ENCODE measurements around the gene OCA2.

The OCA2 gene

DNA sequence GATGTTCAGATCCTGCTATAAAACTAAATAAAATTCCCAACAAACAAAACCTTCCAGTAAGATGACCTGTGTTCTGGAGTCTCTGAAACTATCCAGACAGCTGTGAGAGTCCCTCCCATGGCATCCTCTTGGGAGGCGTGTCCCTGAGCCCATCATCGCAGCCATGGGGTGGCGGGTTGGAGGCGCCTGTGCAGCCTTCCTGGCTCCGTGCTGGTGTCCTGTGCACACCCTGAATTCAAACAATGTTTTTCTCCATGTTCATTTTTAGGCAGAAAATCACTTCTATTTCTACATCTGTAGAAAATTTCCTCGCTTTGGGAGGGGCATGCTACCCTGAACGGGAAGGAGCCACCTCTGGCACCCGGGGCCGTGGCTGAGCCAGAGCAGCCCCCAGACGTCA, 19.4 kb upstream of the OCA2 start:
- DNase-seq = no peak

DNA sequence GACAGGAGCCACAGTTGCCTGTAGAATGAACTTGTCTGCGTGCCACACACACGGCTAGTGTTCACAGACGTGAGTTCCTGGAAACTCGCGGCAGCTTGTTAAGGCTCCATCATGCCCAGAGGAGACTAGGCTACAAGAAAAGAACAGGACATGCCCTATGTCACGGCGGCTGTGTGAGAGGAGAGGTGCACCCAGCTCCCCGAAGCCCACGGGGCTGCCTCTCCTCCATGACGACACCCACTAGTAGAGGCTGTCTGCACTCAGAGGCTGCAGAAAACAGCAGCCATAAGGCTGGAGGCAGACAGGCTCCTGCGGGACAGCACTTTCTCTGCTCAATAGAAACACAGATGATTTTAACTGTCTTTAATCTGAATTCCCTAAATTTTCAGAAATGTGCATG, 19.0 kb upstream of the OCA2 start:
- no peak for DNase-seq

DNA sequence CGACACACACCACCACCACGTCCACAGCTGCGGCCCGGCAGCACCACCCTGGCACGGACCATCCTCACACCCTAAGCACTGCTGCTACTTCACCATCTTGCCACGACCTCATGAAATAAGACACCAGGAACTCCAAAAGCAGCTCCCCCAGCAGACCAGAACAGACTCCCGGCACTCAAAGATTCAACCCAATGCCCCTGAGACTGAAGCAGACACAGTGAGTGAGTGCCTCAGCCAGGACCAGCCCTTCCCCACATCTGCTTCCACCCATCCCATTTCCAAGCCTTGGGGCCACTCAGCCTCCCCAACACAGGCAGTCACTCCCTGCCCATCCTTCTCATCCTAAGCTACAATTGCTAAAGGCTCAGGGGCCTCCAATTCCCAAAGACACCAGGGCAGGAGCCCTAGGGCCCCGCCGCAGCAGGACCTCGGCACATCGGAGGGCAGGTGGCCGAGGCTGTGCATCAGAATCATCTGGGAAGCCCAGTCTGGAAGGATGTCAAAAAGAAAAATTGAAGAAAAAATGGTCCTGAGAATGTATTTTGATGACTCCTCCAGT, 18.4 kb upstream of the OCA2 start:
- DNase-seq = no peak

DNA sequence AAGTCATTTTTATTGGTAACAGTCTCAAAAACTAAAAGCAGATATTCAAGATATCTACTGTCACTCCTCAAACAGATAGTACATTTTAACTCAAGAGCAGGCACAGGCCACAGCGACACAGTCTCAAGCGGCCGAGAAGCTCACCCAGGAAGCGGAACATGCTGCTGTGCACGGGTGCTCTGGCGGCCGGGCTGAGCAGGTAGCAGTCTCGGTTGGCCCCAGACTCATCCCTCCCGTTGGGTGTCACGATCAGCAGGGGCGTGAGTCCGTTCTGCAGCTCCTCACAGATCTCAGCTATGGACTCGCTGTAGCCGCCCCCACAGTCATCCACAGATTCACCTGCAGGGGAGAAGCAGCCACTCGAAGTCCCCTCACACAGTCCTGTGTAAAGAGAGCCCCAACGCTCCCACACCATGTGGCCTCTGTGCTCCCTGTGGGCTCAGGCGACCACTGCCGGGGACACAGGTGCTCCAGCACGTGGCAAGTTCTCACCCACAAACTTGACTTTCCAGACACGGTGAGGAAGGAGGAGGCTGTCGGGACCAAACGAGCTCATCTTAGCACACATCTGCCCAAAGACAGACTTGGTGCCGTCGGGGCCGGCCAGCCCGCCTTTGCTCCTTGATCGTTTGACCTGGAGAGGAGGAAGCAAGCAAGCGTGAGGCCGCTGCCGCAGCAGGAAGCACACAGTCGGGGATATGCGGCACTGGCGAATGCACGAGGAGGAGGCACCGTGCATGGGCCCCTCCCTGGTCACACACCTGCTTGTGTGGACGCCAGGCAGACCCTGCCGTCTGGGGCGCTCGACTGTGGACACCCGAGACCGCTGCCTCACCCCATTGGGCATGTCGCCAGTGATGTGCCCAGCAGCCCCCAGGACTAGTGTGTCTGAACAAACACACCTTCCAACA, 17.7 kb upstream of the OCA2 start:
- no peak for DNase-seq

DNA sequence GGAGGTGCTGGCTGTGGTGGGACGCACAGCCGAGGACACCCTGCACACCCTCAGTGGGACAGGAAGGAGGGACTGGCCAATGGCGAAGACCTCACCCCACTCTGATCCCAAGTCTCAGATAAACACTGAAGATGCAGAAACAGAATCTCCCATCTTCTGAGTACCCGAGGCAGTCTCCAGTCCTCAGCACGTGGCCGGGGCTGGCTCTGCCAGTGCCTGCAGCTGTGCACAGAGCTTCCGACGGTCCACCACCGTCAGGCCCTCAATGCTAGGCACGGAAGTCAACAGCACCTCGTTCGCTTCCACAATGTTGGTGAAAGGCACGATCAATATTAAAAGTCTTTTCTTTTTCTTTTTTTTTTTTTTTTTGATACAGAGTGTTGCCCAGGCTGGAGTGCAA, 16.8 kb upstream of the OCA2 start:
- no peak for DNase-seq

DNA sequence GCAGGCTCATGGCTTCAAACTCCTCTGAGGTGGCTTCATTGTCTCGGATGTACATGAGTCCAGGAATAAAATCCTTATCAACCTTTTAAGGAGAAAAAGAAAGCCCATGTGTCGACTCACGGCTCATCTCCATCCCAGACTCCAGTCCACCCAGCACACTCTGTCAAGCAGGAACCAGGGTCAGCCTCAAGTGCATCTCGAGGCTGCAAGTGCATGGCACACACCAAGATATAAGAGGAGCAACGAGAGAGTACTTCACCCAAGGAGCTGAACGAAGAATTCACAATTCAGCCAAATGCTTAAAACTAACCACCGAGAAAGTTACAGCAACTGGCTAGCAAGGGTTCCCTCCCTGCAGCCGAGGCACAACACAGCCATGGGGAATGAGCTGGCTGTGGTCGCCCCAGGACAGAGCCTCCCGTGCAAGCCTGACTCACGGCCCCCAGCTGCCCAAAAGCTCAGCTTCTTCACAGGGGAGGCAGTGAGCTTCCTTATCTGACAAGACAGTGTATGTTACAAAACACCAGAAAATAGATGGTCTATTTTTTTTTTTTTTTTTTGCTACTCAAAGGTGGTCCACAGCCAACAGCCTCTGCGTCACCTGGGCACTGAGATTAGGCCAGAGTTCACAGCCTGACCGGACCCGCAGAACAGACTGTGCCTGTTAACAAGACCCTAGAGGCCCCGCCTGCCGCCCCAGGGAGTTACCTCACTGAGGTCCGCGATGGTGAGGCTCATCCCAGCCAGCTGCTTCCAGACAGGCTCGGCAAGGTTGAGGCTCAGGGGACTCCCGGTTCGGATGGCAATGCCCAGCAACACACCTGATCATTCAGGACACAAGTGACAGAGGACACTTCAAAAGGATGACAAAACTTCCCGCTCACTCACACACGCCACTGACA, 15.9 kb upstream of the OCA2 start:
- DNase-seq = no peak

DNA sequence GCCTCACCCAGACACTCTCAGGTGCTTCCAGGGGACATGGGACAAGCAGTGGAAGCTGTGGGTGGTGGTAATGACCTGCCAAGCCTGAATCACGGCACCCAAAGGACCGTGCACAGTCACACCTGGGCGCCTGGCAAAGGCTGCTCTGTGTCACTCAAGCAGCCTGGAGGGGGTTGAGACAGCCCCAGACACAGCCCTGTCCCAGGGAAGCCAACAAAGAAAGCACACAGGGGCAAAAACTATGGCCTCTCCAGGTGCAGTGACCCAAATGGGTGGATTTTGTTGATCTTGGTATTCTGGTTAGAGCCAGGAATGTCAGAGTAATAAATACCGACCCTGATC, 15.0 kb upstream of the OCA2 start:
- DNase-seq = no peak

DNA sequence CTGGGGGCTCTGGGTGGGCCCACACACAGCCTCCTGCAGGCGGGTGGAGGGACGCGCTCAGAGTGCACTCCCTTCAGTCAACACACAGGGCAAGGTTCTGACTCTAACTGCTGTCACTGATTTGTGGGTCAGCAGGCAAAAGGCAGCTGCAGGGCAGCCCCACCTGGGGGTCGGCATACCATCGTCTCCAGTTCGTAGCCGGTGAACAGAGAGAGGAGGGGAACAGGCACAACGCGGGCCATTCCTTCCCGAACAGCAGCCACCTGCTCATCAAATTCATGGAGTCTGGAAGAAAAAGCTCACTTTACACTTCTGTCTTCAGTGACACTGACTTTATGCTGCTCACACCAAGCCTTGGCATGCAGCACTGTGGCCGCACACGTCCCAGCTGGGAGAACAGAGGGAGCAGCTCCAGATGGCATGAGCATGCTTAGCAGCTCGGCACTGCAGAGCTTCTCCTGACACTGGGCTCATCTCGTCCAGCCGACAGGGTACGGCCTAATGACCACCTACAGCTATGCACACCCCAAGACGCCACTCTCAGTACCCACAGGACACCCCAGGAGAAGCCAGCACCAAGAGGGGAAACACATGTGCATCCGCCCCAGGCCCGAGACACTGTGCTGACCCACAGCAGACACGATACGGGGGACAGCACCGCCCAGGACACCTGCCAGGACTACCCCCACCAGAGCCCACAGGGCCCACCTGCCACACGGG, 14.4 kb upstream of the OCA2 start:
- no peak for DNase-seq

DNA sequence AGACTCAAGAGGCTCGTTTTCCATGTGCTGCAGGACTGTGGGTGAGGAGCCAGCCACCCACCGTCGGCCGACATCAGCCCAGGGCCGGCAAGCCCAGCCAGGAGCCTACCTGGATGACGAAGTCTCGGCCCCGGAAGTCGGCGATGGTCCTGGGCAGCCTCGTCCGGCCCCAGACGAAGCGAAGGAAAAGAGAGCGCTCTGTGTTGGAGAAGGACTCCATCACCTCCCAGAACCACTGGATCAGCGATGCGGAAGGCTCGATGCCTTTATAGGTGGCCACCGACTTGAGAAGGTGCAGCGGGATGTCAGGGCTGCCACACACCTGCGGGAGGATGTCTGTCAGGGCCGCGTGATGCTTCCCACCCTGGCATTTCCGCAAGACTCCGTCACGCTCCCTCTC, 13.8 kb upstream of the OCA2 start:
- DNase-seq = no peak

DNA sequence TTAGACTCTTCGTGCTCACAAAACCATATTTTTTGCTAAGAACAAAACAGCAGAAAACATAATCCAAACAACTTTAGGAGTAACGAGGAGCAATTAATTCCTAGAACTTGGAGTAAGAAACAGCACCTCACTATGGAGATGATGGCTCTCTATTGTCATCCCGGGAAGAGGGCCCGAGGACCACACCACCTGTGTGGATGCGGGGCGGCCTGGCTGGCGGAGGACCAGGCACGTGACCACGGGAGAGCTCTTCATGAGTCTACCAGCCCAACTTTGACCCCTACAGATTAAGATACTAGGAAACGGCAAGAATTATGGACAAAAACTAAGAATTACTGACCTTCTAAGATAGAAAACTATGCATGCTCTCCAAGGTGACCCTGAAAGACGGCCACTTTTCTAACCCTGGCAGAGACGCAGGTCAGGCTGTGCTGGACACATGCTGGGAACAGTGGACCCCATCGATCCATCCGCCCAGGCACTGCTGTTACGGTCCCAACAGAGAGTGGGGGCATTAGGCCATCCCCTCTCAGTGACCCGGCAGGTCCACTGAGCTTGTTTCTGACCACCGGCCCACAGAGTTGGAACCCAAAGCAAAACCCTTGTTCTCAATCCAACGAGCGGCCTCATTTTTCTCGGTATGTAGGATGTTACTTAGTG, 13.1 kb upstream of the OCA2 start:
- no peak for DNase-seq

DNA sequence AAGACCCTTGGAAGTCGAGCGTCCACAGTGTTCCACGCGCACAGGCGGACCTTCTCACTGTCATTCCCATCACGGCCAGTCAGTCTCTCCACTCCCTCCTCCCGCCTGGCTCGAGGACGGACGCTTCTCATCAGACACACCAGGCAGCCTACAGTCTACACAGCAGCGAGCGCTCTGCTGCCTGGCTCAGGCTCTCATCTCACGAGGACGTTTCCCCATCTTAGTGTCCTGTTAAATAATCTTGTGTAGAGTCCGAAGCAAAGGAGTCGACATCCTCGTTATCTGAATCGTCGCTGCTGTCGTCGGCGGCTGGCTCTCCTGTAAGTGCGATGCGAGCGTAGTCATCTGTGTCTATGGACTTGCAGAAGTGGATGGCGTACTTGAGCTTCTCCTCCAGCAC, 12.4 kb upstream of the OCA2 start:
- no peak for DNase-seq

DNA sequence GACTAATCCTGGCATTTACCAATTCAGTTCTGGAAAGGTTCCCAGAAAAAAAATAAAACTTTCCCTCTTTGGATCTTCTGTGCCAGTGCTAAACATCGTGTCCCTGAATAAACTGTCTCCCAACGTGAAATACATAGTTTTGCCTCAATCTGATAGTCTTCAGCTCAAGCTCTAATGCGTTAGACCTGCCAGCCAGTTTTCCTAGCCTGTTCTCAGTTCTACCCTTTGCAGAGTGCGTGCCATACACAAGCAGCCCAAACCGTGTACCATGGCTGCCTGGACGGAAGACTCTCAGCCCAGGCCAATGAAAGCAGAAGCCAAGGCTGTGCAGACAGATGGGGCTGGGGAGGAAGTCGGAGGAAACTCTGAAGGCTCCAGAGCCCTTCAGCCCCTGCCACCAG, 11.4 kb upstream of the OCA2 start:
- DNase-seq = no peak

DNA sequence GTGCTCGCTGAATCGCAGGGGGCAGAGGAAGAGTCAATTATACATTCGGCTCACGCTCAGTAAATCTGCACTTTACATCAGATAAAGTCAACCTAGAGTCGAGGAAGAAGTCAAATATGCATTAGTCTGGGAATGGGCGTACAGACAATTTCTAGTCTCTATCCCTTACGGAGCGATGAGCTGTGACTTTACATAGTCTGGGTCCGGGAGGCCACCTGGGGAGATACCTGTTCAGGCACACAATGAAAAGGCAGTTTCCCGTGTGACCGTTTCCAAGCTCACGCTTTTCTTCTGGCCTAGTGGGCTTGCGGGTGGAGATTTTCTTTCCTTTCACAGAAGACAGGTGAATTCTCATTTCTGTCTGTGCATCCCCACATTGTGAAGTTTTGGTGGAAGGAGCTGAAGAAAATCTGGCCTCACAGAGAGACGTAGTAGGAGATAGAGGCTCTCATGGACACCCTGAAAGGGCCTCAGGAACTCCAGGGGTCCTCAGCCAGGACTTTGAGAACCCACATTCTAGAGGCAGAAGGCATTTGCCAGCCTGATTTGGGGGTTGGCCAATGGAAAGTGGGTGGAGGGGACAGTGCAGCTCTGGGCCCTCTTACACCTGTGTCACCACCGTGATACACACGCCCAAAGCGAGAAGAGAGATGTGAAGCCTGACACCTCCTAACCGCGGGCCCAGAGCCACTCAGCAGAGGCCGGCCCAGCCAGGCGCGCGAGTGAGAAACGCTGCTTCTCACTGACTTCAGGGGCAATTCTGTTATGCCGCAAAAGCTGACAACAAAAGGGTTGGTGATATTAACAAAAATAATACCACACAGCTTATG, 10.7 kb upstream of the OCA2 start:
- no peak for DNase-seq

DNA sequence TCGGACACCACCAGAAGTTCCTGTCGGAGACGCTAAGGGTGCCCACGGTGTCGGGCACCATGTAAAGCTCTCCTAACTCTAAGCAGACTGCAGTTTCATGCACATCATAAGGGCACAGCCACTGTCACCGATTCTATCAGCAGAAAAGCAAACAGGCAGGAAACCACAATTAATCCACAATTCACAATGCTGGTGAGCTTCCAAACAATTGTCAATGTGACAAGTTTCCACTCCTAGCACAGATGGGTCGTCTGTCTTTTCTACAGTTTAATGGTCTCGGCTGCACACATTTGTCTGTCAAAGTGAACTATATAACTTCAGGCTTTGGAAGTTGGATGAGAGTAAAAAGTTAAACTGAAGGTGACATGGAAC, 8.8 kb upstream of the OCA2 start:
- no peak for DNase-seq

DNA sequence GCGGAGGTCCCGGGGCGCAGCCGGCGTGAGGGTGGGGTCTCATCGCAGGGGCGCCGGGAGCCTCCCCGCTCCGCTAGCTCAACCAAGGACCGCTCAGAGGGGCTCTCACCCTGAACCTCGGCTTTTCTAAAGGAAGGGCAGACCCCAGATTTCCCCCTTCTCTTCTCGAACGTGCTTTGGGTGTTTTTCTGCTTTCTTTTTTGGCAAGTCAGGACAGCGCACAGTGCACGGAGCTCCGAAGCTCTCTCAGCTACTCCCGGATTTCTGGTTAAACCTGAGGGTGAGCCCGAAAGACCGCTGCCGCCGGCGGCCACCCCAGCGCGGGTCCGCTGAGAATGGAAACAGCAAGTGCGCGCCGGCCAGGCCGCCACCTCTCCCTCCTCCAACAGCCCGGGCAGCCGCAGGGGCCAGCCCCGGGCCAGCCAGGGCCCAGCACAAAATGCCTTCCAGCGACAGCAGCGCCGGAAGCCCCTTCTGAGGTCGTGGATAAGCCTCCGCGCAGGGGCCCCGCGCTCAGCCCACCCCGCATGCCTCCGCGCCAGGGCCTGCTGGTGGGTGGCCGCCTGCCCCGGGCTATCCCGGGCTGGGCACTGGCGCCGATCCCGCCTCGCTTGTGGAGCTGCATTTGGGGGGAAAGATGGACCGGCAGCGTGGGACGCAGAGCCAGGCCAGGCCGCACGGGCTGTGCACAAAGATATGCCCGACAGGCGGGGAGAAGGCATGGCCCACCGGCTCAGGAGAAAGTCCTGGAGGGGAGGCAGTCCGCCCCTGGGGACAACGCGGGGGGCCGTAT, 8.2 kb upstream of the OCA2 start:
- no peak for DNase-seq

DNA sequence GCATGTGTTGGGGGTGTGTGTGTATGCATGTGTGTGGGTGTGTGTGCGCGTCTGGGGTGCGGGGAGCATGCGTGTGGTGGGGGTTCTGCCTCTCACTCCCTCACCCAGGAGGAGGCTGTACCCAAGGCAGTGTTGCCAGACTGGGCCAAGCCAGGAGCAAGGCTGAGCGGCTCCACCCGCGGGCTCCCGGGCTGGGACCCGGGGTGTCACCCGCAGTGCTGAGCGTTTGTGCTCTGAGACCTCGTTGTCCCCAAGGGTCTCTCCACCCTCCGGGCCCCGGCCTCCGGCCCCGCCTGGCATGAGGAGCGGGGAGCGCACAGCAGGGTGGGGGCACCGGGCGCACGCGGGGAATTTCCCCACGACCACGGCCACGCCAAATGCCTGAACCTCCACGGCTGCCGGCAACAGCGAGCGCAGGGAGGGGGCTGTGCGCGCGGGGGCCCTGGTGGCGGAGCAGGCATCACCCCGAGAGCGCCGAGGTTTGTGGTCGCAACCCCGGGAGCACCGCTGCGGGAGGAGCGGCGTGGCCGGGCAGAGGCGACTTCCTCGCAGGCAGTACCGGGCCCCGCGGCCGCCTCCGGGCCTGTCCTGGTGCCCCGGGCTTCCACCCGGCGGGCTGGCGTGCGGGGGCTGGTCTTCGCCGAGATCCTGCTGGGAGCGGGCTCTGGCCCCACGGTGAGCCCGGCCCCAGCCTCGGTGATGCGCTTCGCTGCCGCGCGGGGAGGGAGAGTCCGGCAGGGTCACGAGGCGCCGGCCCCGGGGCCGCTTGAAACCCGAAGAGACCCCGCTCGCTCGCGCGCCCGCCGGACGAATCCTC, 7.4 kb upstream of the OCA2 start:
- no peak for DNase-seq

DNA sequence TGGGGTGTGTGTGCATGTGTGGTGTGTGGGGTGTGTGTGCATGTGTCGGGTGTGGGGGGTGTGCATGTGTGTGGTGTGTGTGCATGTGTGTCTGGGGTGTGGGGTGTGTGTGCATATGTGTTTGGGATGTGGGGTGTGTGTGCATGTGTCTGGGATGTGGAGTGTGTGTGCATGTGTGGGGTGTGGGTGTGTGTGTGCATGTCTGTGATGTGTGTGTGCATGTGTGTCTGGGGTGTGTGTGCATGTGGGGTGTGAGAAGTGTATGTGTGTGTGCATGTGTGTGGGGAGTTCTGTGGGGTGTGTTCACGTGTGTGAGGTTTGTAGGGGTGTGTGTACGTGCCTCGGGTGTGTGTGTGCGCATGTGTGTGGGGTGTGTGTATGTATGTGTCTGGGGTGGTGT, 6.7 kb upstream of the OCA2 start:
- no peak for DNase-seq

DNA sequence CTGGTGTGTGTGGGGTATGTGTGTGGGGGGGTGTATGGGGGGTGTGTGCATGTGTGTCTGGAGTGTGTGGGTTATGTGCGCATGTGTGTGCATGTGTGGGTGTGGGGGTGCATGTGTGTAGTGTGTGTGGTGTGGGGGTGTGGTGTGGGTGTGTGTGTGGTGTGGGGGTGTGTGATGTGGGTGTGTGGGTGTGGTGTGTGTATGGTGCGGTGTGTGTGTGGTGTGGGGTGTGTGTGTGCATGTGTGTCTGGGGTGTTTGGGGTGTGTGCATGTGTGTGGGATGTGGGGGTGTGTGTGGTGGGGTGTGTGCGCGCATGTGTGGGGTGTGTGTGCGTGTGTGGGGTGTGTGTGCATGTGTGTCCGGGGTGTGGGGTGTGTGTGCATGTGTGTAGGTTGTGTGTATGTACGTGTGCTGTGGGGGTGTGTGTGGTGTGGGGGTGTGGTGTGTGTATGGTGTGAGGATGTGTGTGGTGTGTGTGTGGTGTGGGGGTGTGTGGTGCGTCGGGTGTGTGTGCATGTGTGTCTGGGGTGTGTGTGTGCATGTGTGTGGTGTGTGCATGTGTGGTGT, 6.2 kb upstream of the OCA2 start:
- DNase-seq = no peak

DNA sequence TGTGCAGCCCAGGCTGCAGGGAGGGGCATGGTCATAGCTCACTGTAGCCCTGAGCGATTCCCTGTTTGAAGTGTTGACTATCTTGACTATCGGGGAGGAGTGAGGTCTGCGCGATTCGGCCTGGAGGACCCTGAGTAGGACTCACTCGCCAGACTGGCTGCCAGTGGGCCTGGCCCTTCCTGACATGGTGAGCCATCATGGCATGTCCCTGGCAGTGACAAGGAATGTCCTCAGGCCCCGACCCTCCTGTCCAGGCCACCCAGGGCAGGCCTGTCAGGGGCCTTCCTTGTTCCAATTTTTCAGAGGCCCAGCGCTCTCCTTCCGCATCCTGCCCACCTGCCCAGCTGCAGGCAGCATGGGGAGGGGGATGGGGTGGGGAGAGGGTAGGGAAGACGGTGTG, 5.2 kb upstream of the OCA2 start:
- DNase-seq = no peak

DNA sequence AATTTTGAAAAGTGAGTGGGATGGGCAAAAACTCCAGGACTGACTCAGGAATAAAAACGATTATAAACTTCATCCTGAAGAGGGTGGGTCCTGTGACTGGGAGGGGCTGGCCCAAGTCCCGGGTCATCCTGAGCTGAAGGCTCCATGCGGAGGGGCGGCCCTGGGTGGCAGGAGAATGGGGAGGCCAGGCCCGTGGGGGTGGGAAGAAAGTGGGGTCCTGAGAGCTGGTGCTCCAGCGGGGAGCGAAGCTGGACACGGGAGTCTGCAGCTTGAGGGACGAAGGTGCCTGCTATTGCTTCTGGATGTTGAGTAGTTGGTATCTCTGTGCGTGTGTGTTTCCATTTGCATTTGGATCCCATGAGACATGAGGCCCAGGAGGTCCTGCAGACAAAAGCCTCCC, 4.7 kb upstream of the OCA2 start:
- no peak for DNase-seq
